ENCODE data around the gene CAMTA1. TPM values are rescaled to one million over a fixed set of nuclear protein-coding genes. Genes with fewer than 3 reads are reported as not detected.

Gene CAMTA1
- total RNA-seq, 1 experiment from 2014 or later, result 82.2 TPM

DNA sequence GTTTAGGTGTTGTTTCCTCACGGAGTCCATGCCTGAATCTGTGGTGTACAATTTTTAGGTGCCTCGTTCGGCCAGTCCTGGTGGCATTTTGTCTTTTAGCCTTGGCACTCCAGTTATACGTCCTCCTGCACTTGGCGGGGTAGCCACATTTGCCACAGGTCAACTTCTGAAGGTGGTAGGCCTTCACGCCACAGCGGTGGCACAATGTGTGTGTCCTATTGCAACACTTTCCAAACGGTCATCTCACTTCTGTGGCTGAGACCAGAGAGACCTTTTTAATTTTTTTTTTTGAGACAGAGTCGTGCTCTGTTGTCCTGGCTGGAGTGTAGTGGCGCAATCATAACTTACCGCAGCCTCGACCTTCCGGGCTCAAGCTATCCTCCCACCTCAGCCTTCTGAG is 49.1 kb downstream of the CAMTA1 start:
- H3K4me1 ChIP-seq (ENCODE audit: control insufficient read depth, insufficient read depth, low read length), result no peaks in the 10 kb centered on the region
- ATAC-seq (no peak), DNase-seq (ENCODE audit: low read depth, low spot score) (no peak)
- ChIA-PET CTCF (no interaction called here), POLR2A (no interaction called here)
- H3K27ac ChIP-seq (ENCODE audit: low read length), result no peak overlapping the region
- no TSS peak for BruUV-seq (replicated peaks)
- in situ Hi-C loops (cut with HindIII; ENCODE audit: low pct_unique_long_range_greater_than_20kb, low sequenced_read_pairs) (no loop called here), intact Hi-C loops (cut with micrococcal nuclease; ENCODE audit: unreplicated experiment) (no loop called here)
- TF ChIP-seq POLR2AphosphoS5 (IDR thresholded peaks at IDR 0.05; ENCODE audit: low read depth, low read length) (no peak), TCF7L2 (IDR thresholded peaks at IDR 0.05; ENCODE audit: low read depth, low read length) (no peak), SIN3A (IDR thresholded peaks at IDR 0.05; ENCODE audit: borderline replicate concordance, insufficient read depth, low read depth, low read length) (no peak), CTCF (IDR thresholded peaks at IDR 0.05) (no peak), REST (IDR thresholded peaks at IDR 0.05; ENCODE audit: insufficient read depth in 1 of 2, low read depth in 2 of 2, low read length in 1 of 2) (no peak)
- H3K4me3 ChIP-seq (ENCODE audit: low read depth in 2 of 2, low read length in 2 of 2), result no peak overlapping the region
- no peaks in the 10 kb centered on the region for H3K36me3 ChIP-seq (ENCODE audit: control insufficient read depth, insufficient read depth, low read length)
- H3K9me3 ChIP-seq (ENCODE audit: control insufficient read depth, insufficient read depth, low read depth, low read length), result no peaks in the 10 kb centered on the region
- H3K27me3 ChIP-seq (ENCODE audit: control insufficient read depth, insufficient read depth, low read length), result no peaks in the 10 kb centered on the region

DNA sequence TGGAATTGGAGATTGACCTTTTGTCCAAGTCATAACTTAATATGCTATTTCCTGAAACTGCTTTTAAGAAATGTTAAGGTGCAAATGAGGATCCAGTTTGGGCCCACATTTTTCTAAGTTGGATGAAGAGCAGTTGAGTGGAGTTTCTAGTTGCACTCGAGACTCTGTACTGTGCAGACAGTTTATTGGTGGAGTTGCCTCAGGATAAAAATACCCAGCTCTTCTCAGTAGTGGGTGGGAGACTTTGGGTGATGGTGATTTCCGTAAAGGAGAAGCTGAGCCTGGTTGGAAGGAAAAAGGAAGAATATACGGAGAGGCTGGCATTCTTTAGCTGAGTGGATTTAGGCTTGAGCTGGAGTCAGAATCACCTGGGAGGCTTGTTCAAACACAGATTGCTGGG is 49.9 kb downstream of the CAMTA1 start:
- in situ Hi-C loops (cut with HindIII; ENCODE audit: low pct_unique_long_range_greater_than_20kb, low sequenced_read_pairs) (no loop called here), intact Hi-C loops (cut with micrococcal nuclease; ENCODE audit: unreplicated experiment) (no loop called here)
- Histone ChIP-seq H3K36me3 (ENCODE audit: control insufficient read depth, insufficient read depth, low read length) (no peaks in the 10 kb centered on the region), H3K27ac (ENCODE audit: low read length) (no peak overlapping the region), H3K9me3 (ENCODE audit: control insufficient read depth, insufficient read depth, low read depth, low read length) (no peaks in the 10 kb centered on the region), H3K4me3 (ENCODE audit: low read depth in 2 of 2, low read length in 2 of 2) (no peak overlapping the region), H3K27me3 (ENCODE audit: control insufficient read depth, insufficient read depth, low read length) (no peaks in the 10 kb centered on the region), H3K4me1 (ENCODE audit: control insufficient read depth, insufficient read depth, low read length) (no peaks in the 10 kb centered on the region)
- CTCF ChIA-PET, result no interaction called here
- POLR2A ChIA-PET, result no interaction called here
- TF ChIP-seq TCF7L2 (IDR thresholded peaks at IDR 0.05; ENCODE audit: low read depth, low read length) (no peak), CTCF (IDR thresholded peaks at IDR 0.05) (no peak), POLR2AphosphoS5 (IDR thresholded peaks at IDR 0.05; ENCODE audit: low read depth, low read length) (no peak), SIN3A (IDR thresholded peaks at IDR 0.05; ENCODE audit: borderline replicate concordance, insufficient read depth, low read depth, low read length) (no peak), REST (IDR thresholded peaks at IDR 0.05; ENCODE audit: insufficient read depth in 1 of 2, low read depth in 2 of 2, low read length in 1 of 2) (no peak)
- no peak for DNase-seq (ENCODE audit: low read depth, low spot score)
- no peak for ATAC-seq
- no TSS peak for BruUV-seq (replicated peaks)
